ENCODE data around the gene ATG7.
"Not testable (repeated sequence)": the region's sequence is repeated elsewhere in the genome, so short reads cannot be mapped to it uniquely, and the experiment has no call there.

ATG7 gene

DNA sequence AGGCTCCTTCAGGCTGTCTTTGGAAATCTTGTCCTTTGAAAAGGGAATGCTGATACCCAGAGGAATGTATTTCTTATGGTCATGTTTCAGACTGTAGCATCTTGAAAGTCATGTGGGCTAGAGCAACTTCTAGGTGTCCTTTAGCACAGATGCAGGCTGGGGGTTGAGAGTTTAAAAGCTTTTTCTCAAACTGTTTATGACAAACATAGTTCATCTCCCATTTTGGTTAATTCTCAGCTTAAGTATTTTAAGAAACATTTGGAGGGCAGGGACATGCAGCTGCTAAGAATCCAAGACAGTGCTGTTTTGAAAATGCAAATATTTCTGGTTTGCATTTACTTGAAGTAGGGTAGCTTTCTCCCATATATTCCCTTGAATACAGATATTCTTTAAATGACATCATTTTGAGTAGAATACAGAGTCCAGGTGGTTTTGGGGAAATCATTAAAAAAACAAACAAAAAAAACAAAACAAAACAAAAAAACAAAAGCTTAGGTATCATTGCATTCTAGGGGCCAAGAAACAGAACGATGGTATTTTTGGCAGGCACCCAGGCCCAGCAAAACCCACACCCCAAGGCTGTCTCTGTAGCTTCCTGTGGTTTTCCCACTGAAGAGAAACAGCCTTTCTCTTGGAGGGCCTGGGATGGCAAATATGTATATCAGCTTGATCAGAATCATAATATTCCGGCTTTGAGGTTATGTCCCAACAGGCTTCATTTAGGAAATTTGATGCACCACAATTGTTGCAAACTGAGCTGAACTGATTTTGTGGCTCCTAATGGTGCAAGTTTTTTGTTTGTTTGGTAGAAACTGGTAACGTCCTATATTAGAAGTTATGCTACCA lies 120.0 kb downstream of the ATG7 start:
- DNase-seq, result peak; percentile 50

DNA sequence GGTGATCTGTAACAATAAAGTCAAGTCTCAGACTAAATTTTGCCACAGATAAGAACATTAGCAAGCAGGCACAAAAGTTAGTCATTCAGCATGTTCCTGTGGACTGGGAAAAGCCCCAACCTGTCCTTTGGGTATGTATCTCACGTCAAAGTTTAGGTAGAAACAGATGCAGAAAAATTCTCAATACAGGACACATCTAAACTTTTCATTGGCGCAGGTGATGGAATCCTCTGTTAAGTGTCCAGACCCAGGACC lies 120.6 kb downstream of the ATG7 start:
- DNase-seq, result no peak

DNA sequence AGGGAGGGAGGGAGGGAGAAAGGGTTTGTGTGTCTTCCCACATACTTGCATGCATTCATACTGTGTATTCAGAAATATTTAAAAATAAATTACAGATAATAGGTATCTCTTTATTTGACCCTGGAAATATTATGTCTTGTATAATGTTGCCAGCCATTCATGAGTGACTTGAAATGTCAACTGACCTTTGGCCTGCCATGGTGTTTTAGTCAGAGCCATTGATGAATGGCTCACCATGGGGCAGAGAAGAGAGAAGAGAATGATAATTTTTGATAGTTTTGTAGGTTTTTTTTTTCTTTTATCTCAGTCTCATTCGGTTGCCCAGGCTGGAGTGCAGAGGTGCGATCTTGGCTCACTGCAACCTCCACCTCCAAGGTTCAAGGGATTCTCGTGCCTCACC lies 121.2 kb downstream of the ATG7 start:
- DNase-seq, result no peak

DNA sequence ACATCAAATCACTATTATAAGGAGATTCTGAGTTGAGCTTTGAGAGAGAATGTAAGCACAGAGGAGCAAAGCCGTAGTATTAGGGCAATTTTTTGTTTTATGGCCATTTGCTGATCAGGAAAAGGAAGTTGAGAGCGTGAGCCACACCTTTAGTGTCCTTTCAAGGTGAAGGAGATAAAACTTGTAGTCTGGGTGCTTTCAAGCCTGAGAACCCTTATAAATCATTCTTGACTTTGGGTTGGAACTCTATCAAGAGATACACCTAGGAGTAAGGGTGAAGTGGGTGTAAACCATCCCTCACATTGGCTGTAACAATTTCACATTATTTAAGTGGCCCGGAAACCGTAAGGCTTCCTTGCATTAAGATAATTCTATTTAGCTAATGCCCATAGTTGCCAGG lies 122.2 kb downstream of the ATG7 start:
- no peak for DNase-seq

DNA sequence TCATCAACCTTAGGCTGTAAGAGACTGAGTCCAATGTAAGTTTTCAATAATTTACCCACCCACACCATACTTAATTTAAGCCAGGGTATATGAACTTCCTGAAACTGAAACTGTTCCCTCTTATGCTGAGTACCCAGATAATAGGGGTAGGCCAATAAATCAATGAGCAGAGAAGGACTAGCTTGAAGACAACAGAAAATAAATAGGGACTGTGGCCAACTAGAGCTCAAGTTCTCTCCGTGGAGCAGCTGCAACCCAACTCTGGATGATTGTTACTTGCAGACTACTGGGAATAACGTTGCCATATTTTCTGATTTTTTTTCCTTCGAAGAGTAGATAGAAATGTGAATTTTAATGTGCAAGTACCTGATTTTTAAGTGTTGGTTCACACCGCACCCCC lies 128.0 kb downstream of the ATG7 start:
- no peak for DNase-seq

DNA sequence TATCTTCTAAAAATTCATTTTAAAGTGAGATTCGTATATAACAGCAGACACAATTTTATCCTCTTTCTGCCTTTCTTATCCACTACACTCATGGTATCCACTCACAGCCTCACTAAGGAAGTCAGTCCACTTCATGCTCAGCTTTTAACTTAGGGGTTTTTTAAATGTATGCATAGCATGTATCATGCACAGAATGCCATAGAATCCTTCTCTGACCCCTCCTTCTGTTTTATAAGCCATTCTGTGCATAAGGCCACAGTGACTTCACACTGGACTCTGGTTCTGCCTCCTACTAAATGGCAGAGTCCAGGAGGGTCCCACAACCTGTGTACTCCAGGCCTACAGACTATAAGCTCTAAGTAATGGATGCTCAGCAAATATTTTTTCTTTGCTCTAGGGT lies 129.2 kb downstream of the ATG7 start:
- no peak for DNase-seq

DNA sequence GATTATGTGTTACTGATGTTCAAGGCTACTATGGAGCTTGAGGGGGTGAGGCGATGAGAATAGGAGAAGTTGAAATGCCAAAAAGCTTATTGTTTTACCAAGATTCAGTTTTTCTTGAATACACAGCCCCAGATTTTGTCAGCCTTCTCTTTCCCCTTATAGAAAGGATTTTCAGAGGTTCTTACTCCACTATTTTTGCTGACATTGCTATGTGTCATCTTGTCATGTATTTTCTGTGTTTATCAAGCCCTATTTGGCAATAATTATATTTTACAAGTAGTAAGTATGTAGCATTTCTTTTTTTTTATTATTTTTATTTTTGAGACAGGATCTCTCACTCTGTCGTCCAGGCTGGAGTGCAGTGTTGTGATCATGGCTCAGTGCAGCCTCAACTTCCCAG lies 133.1 kb downstream of the ATG7 start:
- no peak for DNase-seq

DNA sequence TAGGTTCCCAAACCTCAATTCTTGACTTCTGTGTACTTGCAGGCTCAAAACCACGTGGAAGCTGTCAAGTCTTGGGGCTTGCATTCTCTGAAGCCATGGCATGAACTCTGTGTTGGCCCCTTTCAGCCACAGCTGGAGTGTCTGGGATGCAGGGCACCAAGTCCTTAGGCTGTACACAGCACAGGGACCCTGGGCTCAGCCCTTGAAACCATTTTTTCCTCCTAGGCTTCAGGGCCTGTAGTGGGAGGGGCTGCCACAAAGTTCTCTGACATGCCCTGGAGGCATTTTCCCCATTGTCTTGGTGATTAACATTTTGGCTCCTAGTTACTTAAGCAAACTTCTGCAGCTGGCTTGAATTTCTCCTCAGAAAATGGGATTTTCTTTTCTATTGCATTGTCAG lies 135.4 kb downstream of the ATG7 start:
- no peak for DNase-seq

DNA sequence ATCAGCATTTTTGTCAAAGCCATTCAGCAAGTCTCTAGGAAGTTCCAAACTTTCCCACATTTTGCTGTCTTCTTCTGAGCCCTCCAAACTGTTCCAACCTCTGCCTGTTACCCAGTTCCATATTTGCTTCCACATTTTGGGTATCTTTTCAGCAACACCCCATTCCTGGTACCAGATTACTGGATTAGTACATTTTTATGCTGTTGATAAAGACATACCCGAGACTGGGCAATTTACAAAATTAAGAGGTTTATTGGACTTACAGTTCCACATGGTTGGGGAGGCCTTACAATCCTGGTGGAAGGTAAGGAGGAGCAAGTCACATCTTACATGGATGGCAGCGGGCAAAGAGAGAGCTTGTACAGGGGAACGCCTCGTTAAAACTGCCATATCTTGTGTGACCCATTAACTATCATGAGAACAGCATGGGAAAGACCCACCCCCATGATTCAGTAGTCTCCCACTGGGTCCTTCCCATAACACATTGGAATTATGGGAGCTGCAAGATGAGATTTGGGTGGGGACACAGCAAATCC lies 136.2 kb downstream of the ATG7 start:
- DNase-seq, result not testable (repeated sequence)

DNA sequence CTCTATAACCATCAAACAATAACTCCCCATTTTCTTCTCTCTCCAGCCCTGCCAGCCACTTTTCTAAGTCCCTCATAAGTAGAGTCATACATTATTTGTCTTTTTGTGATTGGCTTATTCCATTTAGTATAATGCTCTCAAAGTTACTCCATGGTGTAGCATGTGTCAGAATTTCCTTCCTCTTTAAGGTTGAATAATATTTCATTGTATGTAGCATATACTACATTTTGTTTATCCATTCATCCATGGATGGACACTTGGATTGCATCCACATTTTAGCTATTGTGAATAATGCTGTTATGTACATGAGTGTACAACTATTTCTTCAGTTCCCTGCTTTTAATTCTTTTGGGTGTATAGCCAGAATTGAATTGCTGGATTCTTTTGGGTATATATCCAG lies 138.4 kb downstream of the ATG7 start:
- DNase-seq, result no peak

DNA sequence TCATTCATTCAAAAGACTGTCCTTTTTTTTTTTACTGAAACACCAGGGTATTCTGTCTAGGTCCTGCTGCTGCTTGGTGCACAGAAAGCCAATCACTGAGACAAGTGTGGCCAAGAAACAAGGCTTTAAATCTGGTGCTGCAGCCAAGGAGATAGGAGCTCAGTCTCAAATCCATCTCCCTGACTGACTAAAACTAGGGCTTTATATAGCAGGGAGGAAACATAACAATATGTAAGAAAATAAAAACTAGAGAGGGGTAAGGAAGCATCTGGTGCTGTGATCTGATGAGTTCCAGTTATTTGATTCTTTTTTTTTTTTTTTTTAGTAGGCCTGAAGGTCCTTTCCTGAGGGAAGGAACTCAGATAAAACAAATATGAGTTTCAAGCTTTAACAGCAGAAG lies 139.8 kb downstream of the ATG7 start:
- no peak for DNase-seq

DNA sequence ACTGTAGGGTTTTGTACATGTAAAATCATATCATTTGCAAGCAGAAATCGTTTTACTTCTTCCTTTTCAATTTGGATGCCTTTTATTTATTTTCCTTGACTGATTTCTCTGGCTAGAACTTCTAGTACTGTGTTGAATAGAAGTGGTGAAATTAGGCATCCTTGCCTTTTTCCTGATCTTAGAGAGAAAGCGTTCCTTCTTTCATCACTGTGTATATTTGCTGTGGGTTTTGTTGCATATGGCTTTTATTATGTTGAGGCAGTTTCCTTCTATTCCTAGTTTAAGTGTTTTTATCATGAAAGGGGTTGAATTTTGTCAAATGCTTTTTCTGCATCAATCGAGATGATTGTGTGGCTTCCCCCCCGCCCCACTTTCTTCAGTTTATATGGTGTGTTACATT lies 140.9 kb downstream of the ATG7 start:
- no peak for DNase-seq

DNA sequence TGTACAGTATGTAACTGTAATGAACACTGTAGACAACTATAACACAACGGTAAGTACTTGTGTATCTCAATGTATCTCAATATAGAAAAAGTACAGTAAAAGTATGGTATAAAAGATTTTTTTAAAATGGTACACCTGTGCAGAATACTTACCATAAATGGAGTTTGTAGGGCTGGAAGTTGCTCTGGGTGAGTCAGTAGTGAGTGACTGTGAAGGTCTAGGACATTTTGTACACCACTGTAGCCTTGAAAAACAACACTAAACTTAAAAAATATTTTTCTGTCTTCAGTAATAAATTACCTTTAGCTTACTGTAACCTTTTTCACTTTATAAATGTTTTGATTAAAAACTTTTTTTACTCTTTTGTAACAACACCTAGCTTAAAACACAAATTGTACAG lies 142.9 kb downstream of the ATG7 start:
- DNase-seq, result no peak

DNA sequence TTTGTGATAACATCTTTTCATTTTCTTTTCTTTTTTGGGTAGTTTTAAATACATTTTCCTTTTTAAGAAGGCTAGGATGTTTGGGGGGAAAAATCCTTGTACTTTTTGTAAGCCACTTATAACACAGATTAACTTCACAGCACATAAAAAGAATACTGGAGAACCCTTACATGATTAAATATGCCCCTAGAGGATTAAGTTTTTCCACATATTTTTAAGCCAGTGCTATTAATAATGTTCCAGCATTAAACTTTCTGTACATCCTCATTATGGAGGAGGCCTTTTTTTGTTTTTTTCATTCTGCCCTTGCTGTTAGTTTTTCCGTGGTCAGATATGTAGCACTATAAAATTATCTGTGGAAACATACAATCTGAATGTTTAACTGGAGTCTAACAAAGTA lies 147.9 kb downstream of the ATG7 start:
- no peak for DNase-seq

DNA sequence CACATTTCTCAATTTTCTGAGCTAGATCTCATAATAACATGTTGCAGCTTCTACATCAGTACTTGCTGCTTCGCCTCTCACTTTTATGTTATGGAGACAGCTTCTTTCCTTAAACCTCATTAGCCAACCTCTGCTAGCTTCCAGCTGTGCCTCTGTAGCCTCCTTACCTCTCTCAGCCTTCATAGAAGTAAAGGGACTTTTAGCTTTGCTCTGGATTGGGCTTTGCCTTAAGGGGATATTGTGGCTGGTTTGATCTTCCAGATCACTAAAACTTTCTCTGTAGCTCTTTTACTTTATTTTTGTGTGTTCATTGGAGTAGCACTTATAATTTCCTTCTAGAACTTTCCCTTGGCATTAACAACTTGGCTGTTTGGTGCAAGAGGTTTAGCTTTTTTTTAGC lies 150.1 kb downstream of the ATG7 start:
- no peak for DNase-seq

DNA sequence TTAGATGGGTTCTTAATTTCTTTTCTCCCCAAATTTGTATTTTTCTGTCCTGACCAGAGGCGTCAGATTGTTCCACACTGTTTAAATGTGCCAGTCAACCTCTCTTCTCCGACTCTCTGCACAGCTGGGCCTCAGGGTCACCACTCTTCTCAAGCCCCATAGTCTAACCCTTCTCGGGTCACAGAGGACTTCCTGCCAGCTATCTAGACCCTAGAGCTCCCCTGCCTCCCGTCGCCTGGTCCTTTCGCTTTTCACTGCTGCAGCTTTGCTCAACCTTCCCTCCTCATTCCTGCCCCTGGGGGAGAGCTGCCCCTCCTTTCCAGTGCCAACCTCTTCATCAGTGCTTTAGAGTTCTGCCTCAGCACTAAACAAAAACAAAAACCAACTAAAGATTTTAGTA lies 151.7 kb downstream of the ATG7 start:
- no peak for DNase-seq

DNA sequence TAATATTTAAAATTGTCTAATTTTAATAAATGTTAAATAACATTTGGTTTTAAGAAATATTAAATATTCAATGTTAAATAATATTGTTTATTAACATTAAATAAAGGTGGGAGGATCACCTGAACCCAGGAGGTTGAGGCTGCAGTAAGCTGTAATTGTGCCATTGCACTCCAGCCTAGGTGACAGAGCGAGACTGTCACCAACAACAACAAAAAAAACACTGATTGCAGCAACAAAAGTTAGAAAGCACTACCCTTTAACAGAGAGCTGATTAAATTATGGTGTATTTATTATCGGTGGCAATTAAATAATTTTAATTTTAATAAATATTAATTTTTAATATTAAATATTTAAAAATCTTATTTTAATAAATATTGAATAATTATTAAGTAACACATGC lies 152.1 kb downstream of the ATG7 start:
- no peak for DNase-seq

DNA sequence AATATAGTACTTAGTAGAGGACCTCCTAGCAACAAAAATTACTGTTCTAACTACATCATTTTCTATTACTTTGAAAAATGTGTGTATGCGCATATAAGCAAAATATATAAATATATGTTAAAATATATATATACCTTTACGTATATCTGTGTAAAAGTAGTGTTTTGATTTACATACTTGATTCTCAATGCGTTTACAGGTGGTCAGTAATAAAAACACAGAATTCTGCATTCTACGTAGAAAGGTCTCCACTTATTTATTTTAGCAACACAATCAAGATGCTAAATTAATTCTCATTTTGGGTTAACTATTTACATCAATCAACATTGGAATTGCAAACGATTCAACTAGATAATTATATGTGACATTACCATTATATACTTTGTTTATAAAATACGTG lies 158.0 kb downstream of the ATG7 start:
- DNase-seq, result no peak

DNA sequence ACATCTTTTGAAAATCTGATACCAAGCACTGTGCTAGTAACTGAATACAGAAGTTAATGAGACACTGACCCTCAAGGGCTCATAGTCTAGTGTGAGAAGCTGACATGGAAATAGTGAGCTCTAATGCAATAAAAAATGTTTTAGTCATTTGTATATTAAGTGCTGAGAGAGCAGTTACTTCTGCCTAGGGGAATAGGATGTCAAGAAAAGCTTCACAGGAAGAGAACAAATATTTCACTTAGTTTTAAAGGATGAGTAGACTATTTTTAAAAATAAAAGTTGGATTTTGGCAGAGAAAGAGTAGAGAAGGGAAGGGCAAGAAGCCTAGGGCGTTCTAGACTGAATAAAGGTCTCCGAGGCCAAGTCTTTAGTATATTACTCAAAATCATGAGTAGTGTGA lies 158.4 kb downstream of the ATG7 start:
- DNase-seq, result no peak

DNA sequence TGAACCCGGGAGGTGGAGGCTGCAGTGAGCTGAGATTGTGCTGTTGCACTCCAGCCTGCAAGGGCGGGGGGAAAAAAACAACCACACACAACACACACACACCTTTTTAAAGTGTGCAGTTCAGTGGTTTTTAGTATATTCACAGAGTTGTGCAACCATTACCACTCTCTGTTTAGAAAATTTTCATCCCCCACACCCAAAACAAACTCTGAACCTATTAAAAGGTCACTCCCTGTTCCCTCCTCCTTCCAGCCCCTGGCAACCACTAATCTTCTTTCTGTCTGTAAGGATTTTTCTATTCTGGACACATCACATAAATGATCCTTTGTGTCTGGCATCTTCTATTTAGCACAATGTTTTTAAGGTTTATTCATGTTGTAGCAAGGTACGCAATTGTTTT lies 159.1 kb downstream of the ATG7 start:
- no peak for DNase-seq

DNA sequence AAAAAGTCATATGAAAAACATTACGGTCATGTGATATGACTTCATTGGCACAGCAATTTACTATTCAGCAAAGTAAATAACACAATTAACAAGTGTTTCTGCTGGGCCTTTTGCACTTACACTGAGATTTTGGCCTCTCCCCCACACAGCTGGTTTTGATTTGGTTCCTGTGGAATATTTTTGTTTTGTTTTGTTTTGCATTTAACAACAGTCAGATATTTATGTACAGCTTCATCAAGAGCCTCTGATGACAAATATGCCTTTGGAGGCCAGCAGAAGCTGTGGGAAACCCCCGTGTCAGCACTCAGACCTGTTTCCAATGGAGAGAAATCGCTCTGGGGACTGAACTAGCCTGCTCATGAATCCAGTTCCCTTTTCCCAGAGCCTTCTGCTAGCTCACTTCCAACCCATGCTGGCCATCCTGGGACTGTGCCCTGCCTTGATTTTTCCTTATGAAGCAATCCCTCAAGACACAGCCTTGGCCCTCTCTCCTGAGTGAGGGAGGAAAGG lies 161.9 kb downstream of the ATG7 start:
- DNase-seq, result peak; percentile 85

DNA sequence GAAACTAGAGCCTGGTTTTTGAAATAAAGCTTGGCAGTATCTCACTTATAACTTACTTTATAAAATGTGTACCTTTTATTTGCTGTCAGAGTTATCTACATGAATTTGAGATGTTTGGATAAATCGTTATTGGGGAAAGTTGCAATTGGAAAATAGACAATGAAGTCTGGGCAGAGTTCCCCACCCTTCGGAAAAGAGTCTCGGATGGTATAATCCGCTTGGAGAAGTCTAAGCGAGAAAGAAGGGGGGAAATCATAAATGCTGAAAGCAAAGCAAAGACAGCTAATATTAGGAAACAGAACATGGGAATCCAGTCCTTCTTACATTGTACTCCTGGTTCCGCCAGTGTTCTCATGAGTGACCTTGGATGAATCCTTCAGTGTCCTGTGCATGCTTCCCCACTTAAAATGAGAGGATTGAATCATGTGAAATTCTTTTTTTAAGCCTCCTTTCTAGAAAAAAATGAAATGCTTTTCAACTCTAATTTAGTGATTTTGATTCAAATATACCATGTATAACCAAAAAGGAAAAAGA lies 162.4 kb downstream of the ATG7 start:
- DNase-seq, result no peak

DNA sequence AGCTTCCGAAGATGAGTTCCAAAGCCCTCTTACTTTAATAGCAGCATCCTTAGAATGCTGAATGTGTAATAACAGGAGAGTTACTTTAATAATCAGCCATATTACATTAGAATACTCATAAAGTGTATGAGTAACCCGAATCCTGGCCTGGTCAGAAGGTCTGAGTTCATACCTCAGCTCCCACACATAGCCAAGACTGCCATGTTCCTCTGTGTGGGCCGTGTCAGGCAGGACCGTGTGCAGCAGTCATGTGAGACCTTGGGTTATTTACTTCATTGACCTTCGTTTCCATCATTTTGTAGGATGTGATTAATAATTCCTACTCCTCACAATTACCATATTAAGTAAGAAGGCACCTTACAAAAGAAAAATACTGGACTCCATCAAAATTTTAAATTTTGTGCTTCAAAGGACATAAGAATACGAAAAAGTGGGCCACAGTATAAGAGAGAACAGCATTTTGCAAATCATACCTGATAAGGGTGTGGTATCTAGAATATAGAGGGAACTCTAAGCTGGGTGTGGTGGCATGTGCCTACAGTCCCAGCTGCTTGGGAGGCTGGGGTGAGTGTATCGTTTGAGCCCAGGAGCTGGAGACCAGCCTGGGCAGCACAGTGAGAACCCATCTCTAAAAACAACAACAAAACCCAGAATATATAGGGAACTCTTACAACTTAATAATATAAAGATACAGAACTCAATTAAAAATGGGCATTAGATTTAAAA lies 163.4 kb downstream of the ATG7 start:
- DNase-seq, result no peak

DNA sequence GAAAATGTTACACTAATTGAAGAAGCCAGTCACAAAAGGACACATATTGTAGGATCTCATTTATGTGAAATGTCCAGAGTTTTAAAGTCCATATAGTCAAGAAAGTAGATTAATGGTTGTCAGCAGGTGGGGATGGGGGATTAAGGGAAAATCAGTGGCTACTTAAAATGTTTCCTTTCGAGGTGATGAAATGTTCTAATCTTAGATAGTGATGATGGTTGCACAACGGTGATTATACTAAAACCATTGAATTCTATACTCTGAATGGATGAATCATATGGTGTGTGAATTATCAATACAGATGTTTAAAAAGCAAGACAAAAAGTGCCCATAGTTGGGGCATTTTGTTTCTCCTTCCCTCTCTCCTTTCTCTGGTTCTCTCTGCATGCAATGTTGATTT lies 164.6 kb downstream of the ATG7 start:
- no peak for DNase-seq
